Motor neuron (in vitro differentiated cells): Measurements from ENCODE around the gene ANKRD39. TPM values are rescaled to one million over a fixed set of nuclear protein-coding genes. Genes with fewer than 3 reads are reported as not detected.
"Not testable (repeated sequence)": the region's sequence is repeated elsewhere in the genome, so short reads cannot be mapped to it uniquely, and the experiment has no call there.

Source experiments
- ATAC-seq, 8 experiments: fragments of 200-7000 bp; cut with Tn5 transposase; replicated peaks in 6 of 8; 2 replicates each; pipeline ENCODE4 v1.8.0; 2021; ENCODE audit warnings: mild to moderate bottlenecking in 8 of 8, moderate library complexity in 8 of 8
- H3K27ac ChIP-seq, 2 donors: fragments of 250-450 bp; sonication (Bioruptor Pico); 2 replicates each; pipeline ENCODE4 v1.9.0; 2021; ENCODE audit warnings: antibody characterized with exemption in 2 of 2, mild to moderate bottlenecking in 2 of 2, moderate library complexity in 1 of 2
- H3K4me1 ChIP-seq, 2 donors: fragments of 250-450 bp; sonication (Bioruptor Pico); replicated peaks in 1 of 2; 2 replicates each; pipeline ENCODE4 v1.6.1; 2021; ENCODE audit warnings: antibody characterized with exemption in 2 of 2, mild to moderate bottlenecking in 2 of 2, moderate library complexity in 1 of 2
- H3K4me3 ChIP-seq, 5 donors: fragments of 250-450 bp; sonication (Bioruptor Pico); 2 replicates each; pipeline ENCODE4 v1.9.0; 2021; ENCODE audit warnings: antibody characterized with exemption in 5 of 5, mild to moderate bottlenecking in 5 of 5, moderate library complexity in 4 of 5
- WGBS, 10 experiments: fragments of 450-650 bp; shearing (Covaris generic); methylation state at CpG; one replicate each; pipeline ENCODE4 v1.0.0; 2022; 5-methylcytosine and 5-hydroxymethylcytosine counted together
- in situ Hi-C, 9 experiments: fragments of 400-800 bp; cut with MboI; loops; one replicate each; pipeline ENCODE4 v1.15.0; 2021; ENCODE audit warnings: low sequenced_read_pairs in 9 of 9, low pct_unique_long_range_greater_than_20kb in 2 of 9; ENCODE audit not compliant: unreplicated experiment in 9 of 9
- total RNA-seq, 8 experiments: library from RNA; unstranded; fragments of 300-600 nt; gene quantifications; 2 replicates each; pipeline versions ENCODE4 v1.2.3 to v1.2.4, GENCODE V29; 2022

The ANKRD39 gene
- total RNA-seq, 8 experiments from 2014 or later: 9.2 to 22.8 (median 15.2) TPM

- Histone ChIP-seq H3K4me1 (peaks cover 0 to 9% of the 10 kb centered on the region in 2 donors), H3K27ac (no peak overlapping the region), H3K4me3 (no peak overlapping the region)
- no peak for ATAC-seq
- in situ Hi-C loops: no loop called here
- 80% methylated on average over 1 of the region's 3 CpGs; no CpG with 5 or more reads in 9 of the 10 experiments for WGBS, 10 experiments
These were observed 36.3 kb upstream of the ANKRD39 start for GRCh38 chr2:96894151-96894531.

GRCh38 chr2:96893289-96894150, 35.7 kb upstream of the ANKRD39 start:
- no peak overlapping the region for H3K4me3 ChIP-seq
- H3K27ac ChIP-seq: no peak overlapping the region
- ATAC-seq: no peak
- in situ Hi-C loops: no loop called here
- peaks cover 0 to 9% of the 10 kb centered on the region in 2 donors for H3K4me1 ChIP-seq
- 97 to 100% (median 100%) methylated on average over 1 to 8 of the region's 16 CpGs; no CpG with 5 or more reads in 5 of the 10 experiments for WGBS, 10 experiments

GRCh38 chr2:96891591-96892333, 33.9 kb upstream of the ANKRD39 start:
- 45 to 88% (median 59%) methylated on average over 1 to 6 of the region's 11 CpGs; no CpG with 5 or more reads in 4 of the 10 experiments for WGBS, 10 experiments
- in situ Hi-C loops: no loop called here
- Histone ChIP-seq H3K4me1 (peaks cover 0 to 15% of the 10 kb centered on the region in 2 donors), H3K4me3 (no peak overlapping the region), H3K27ac (no peak overlapping the region)
- peak in 4 of 8 experiments; percentile 14 to 36 (median 22) for ATAC-seq

- WGBS, 10 experiments: 71 to 100% (median 83%) methylated on average over 1 to 6 of the region's 6 CpGs
- no peak overlapping the region for H3K27ac ChIP-seq
- ATAC-seq: no peak
- in situ Hi-C loops: no loop called here
- peaks cover 0 to 15% of the 10 kb centered on the region in 2 donors for H3K4me1 ChIP-seq
- H3K4me3 ChIP-seq: no peak overlapping the region
These were observed 33.0 kb upstream of the ANKRD39 start for GRCh38 chr2:96890726-96891385.

- ATAC-seq: no peak
- H3K4me1 ChIP-seq: peaks cover 0 to 11% of the 10 kb centered on the region in 2 donors
- no peak overlapping the region for H3K27ac ChIP-seq
- WGBS, 10 experiments: 67 to 95% (median 80%) methylated on average over 1 to 5 of the region's 7 CpGs; no CpG with 5 or more reads in 2 of the 10 experiments
- H3K4me3 ChIP-seq: no peak overlapping the region
- in situ Hi-C loops: no loop called here
These were observed 32.4 kb upstream of the ANKRD39 start for GRCh38 chr2:96890252-96890651.

GRCh38 chr2:96889502-96889901, 31.7 kb upstream of the ANKRD39 start:
- H3K4me3 ChIP-seq, H3K27ac ChIP-seq, ATAC-seq, in situ Hi-C loops: not testable (repeated sequence)
- H3K4me1 ChIP-seq: peaks cover 0 to 11% of the 10 kb centered on the region in 2 donors
- WGBS, 10 experiments: 71 to 96% (median 91%) methylated on average over 1 to 5 of the region's 5 CpGs; no CpG with 5 or more reads in 1 of the 10 experiments

GRCh38 chr2:96888072-96889011, 30.5 kb upstream of the ANKRD39 start:
- Histone ChIP-seq H3K4me1 (peaks cover 0 to 11% of the 10 kb centered on the region in 2 donors), H3K27ac (no peak overlapping the region), H3K4me3 (no peak overlapping the region)
- 0 to 100% (median 82%) methylated on average over 1 to 4 of the region's 12 CpGs; no CpG with 5 or more reads in 2 of the 10 experiments for WGBS, 10 experiments
- in situ Hi-C loops: no loop called here
- peak in 3 of 8 experiments; percentile 84 to 86 (median 84) for ATAC-seq

GRCh38 chr2:96887493-96888012, 29.7 kb upstream of the ANKRD39 start:
- peak in 7 of 8 experiments; percentile 26 to 84 (median 81) for ATAC-seq
- no peak overlapping the region for H3K27ac ChIP-seq
- peaks cover 0 to 12% of the 10 kb centered on the region in 2 donors for H3K4me1 ChIP-seq
- in situ Hi-C loops: no loop called here
- WGBS, 10 experiments: 0 to 89% (median 66%) methylated on average over 2 to 7 of the region's 18 CpGs; no CpG with 5 or more reads in 2 of the 10 experiments
- no peak overlapping the region for H3K4me3 ChIP-seq

GRCh38 chr2:96885432-96886347, 27.9 kb upstream of the ANKRD39 start:
- H3K27ac ChIP-seq: no peak overlapping the region
- in situ Hi-C loops: no loop called here
- no peak overlapping the region for H3K4me3 ChIP-seq
- peaks cover 14 to 24% of the 10 kb centered on the region in 2 donors for H3K4me1 ChIP-seq
- no peak for ATAC-seq
- 80 to 100% (median 87%) methylated on average over 1 to 14 of the region's 23 CpGs; no CpG with 5 or more reads in 2 of the 10 experiments for WGBS, 10 experiments

GRCh38 chr2:96884299-96885094, 26.7 kb upstream of the ANKRD39 start:
- 93 to 100% (median 100%) methylated on average over 1 to 3 of the region's 19 CpGs; no CpG with 5 or more reads in 5 of the 10 experiments for WGBS, 10 experiments
- no peak overlapping the region for H3K27ac ChIP-seq
- in situ Hi-C loops: no loop called here
- ATAC-seq: no peak
- peaks cover 14 to 24% of the 10 kb centered on the region in 2 donors for H3K4me1 ChIP-seq
- H3K4me3 ChIP-seq: no peak overlapping the region
